WERI-Rb-1 (cell line): ENCODE data around the gene MAST4.

ENCODE experiments used
- DNase-seq: peaks from one replicate; pipeline ENCODE4 v3.0.0-alpha.2; 2020
- H3K27ac ChIP-seq: fragments of 250-450 bp; sonication (Bioruptor Pico); 2 replicates; pipeline ENCODE4 v1.5.1; 2020; ENCODE audit warnings: mild to moderate bottlenecking, moderate library complexity
- H3K27me3 ChIP-seq: fragments of 250-450 bp; sonication (Bioruptor Pico); 2 replicates; pipeline ENCODE4 v1.5.1; 2021; ENCODE audit warnings: mild to moderate bottlenecking, low read depth, moderate library complexity; ENCODE audit not compliant: insufficient read depth, severe bottlenecking
- H3K36me3 ChIP-seq: fragments of 250-450 bp; sonication (Bioruptor Pico); 2 replicates; pipeline ENCODE4 v1.5.1; 2020; ENCODE audit warnings: mild to moderate bottlenecking, moderate library complexity
- H3K4me3 ChIP-seq: 2 replicates; pipeline ENCODE4 v1.5.1; 2011; ENCODE audit warnings: low read depth, mild to moderate bottlenecking, control low read depth, low read length
- H3K9me3 ChIP-seq: fragments of 250-450 bp; sonication (Bioruptor Pico); 2 replicates; pipeline ENCODE4 v1.5.1; 2021; ENCODE audit warnings: mild to moderate bottlenecking, moderate library complexity; ENCODE audit not compliant: severe bottlenecking
- CTCF ChIP-seq: IDR thresholded peaks from 2 replicates; pipeline ENCODE4 v1.5.1; 2011; ENCODE audit warnings: low read depth, mild to moderate bottlenecking, control low read depth, inconsistent platforms, low read length

The MAST4 gene

GRCh38 chr5:67163231-67163756, 567.1 kb downstream of the MAST4 start:
- H3K27ac ChIP-seq: no peak overlapping the region
- no peaks in the 10 kb centered on the region for H3K27me3 ChIP-seq
- DNase-seq: no peak
- no peak for TF ChIP-seq CTCF
- no peaks in the 10 kb centered on the region for H3K9me3 ChIP-seq
- no peak overlapping the region for H3K4me3 ChIP-seq
- H3K36me3 ChIP-seq: no peaks in the 10 kb centered on the region

- H3K4me3 ChIP-seq: no peak overlapping the region
- no peaks in the 10 kb centered on the region for H3K36me3 ChIP-seq
- H3K9me3 ChIP-seq: no peaks in the 10 kb centered on the region
- no peak overlapping the region for H3K27ac ChIP-seq
- no peaks in the 10 kb centered on the region for H3K27me3 ChIP-seq
- no peak for TF ChIP-seq CTCF
- no peak for DNase-seq
These were observed 567.8 kb downstream of the MAST4 start for GRCh38 chr5:67163863-67164595.

- no peak for TF ChIP-seq CTCF
- H3K9me3 ChIP-seq: no peaks in the 10 kb centered on the region
- no peak for DNase-seq
- H3K27ac ChIP-seq: no peak overlapping the region
- H3K27me3 ChIP-seq: no peaks in the 10 kb centered on the region
- H3K36me3 ChIP-seq: no peaks in the 10 kb centered on the region
- no peak overlapping the region for H3K4me3 ChIP-seq
These were observed 568.8 kb downstream of the MAST4 start for GRCh38 chr5:67164856-67165525.

- DNase-seq: peak; percentile 26
- TF ChIP-seq CTCF: peak; percentile 50
- Histone ChIP-seq H3K27me3 (no peaks in the 10 kb centered on the region), H3K36me3 (no peaks in the 10 kb centered on the region), H3K9me3 (no peaks in the 10 kb centered on the region), H3K4me3 (no peak overlapping the region), H3K27ac (no peak overlapping the region)
These were observed 569.6 kb downstream of the MAST4 start for GRCh38 chr5:67165526-67166459.

GRCh38 chr5:67166460-67167285, 570.5 kb downstream of the MAST4 start:
- TF ChIP-seq CTCF: no peak
- H3K4me3 ChIP-seq: no peak overlapping the region

More at GRCh38 chr5:67166460-67167285, 570.5 kb downstream of the MAST4 start:
- no peaks in the 10 kb centered on the region for H3K36me3 ChIP-seq
- H3K27ac ChIP-seq: no peak overlapping the region
- DNase-seq: no peak
- no peaks in the 10 kb centered on the region for H3K27me3 ChIP-seq
- no peaks in the 10 kb centered on the region for H3K9me3 ChIP-seq
